ENCODE results near the gene ZNF277. TPM values are rescaled to one million over a fixed set of nuclear protein-coding genes. Genes with fewer than 3 reads are reported as not detected.
A peak's percentile ranks its signal among the peaks of the same experiment; 100 is the strongest.

ZNF277 gene
- total RNA-seq, 2 experiments from 2014 or later: 16.8 to 19.2 TPM

DNA sequence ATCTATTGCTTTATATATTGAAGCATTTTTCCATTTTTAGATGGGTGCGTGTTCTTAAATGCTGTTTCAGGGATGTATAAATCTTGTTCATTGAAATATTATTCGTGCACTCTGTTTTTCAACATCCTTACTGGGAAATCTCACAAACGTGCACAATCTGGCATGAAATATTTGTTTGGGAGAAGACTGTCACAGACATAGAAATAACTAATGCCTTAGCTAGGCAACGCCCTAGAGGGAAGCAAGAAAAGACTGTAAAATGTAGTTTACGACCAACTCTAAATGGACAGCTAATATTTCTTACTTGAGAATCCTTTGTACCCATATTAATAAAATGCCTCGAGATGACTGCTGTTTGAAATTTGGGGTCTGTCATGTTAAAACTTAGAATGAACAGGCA, 9.2 kb upstream of the ZNF277 start:
- Mint-ChIP-seq H3K9me3 (peaks cover 3% of the 10 kb centered on the region), H3K27ac (no peak overlapping the region)

GRCh38 chr7:112199035-112199655, 7.3 kb upstream of the ZNF277 start:
- peaks cover 63% of the 10 kb centered on the region for H3K27me3 Mint-ChIP-seq
- no peak overlapping the region for H3K27ac Mint-ChIP-seq
- no peak overlapping the region for H3K4me3 Mint-ChIP-seq
- H3K36me3 Mint-ChIP-seq: no peaks in the 10 kb centered on the region
- peaks cover 6% of the 10 kb centered on the region for H3K4me1 Mint-ChIP-seq
- H3K9me3 Mint-ChIP-seq: no peaks in the 10 kb centered on the region
- DNase-seq: no peak

More for the DNA sequence above, 9.2 kb upstream of the ZNF277 start:
- Mint-ChIP-seq H3K4me3 (no peak overlapping the region), H3K36me3 (no peaks in the 10 kb centered on the region), H3K27me3 (peaks cover 57% of the 10 kb centered on the region), H3K4me1 (peaks cover 7% of the 10 kb centered on the region)
- no peak for DNase-seq

DNA sequence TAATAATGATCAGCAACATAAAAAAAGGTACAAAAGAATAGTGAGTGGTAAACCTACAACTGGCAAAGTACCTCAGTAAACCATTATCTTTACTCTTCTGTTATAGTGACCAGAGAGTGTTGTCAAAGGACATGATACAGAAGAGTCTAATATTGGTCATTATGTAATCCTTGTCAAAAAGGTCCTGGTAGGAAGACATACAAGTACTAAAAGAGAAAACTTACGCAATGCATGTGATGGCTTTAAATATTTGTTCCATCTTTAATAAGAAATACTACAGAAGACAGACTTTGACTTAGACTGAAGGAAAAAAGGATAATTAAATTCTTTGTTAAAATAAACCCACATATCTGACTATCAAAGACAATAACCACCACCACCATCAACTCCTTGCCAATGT, 6.8 kb upstream of the ZNF277 start:
- H3K36me3 Mint-ChIP-seq: no peaks in the 10 kb centered on the region
- H3K9me3 Mint-ChIP-seq: no peaks in the 10 kb centered on the region
- H3K27me3 Mint-ChIP-seq: peaks cover 68% of the 10 kb centered on the region
- H3K4me1 Mint-ChIP-seq: peaks cover 11% of the 10 kb centered on the region
- no peak overlapping the region for H3K27ac Mint-ChIP-seq
- DNase-seq: no peak
- no peak overlapping the region for H3K4me3 Mint-ChIP-seq

- no peak for DNase-seq
- no peak overlapping the region for H3K27ac Mint-ChIP-seq
- no peaks in the 10 kb centered on the region for H3K9me3 Mint-ChIP-seq
- no peaks in the 10 kb centered on the region for H3K36me3 Mint-ChIP-seq
- peaks cover 17% of the 10 kb centered on the region for H3K4me1 Mint-ChIP-seq
- peaks cover 64% of the 10 kb centered on the region for H3K27me3 Mint-ChIP-seq
- H3K4me3 Mint-ChIP-seq: no peak overlapping the region
Observed at GRCh38 chr7:112201411-112201810, 5.1 kb upstream of the ZNF277 start.

GRCh38 chr7:112201839-112202238, 4.7 kb upstream of the ZNF277 start:
- Mint-ChIP-seq H3K4me1 (peaks cover 17% of the 10 kb centered on the region), H3K27ac (no peak overlapping the region), H3K9me3 (no peaks in the 10 kb centered on the region), H3K36me3 (no peaks in the 10 kb centered on the region), H3K4me3 (no peak overlapping the region), H3K27me3 (peaks cover 63% of the 10 kb centered on the region)
- no peak for DNase-seq

DNA sequence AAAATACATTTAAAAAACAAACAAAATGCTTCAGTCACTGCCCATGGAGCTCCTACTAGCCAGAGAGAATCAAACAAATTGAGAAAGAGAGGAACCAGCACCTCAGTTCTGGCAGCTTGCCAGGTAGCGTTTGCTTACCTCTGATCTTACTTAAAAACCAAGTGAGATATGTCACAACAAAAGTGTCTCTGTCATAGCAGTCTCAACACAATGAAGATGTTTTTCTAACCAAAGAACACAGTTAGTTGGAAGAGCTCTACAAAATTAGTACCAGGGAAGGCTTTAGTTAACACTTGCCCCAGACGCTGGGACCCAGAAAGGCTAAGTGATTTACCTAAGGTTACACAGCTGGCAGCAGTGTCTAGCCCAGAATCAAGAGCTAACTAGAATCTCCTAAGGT, 3.7 kb upstream of the ZNF277 start:
- Mint-ChIP-seq H3K4me3 (no peak overlapping the region), H3K27me3 (peaks cover 57% of the 10 kb centered on the region)

GRCh38 chr7:112203365-112203739, 3.1 kb upstream of the ZNF277 start:
- DNase-seq: no peak
- Mint-ChIP-seq H3K4me1 (peaks cover 20% of the 10 kb centered on the region), H3K4me3 (no peak overlapping the region), H3K27ac (no peak overlapping the region), H3K9me3 (no peaks in the 10 kb centered on the region), H3K27me3 (peaks cover 51% of the 10 kb centered on the region), H3K36me3 (no peaks in the 10 kb centered on the region)

More for the DNA sequence above, 3.7 kb upstream of the ZNF277 start:
- H3K4me1 Mint-ChIP-seq: peaks cover 20% of the 10 kb centered on the region
- no peak for DNase-seq
- H3K36me3 Mint-ChIP-seq: no peaks in the 10 kb centered on the region
- no peaks in the 10 kb centered on the region for H3K9me3 Mint-ChIP-seq
- H3K27ac Mint-ChIP-seq: no peak overlapping the region

DNA sequence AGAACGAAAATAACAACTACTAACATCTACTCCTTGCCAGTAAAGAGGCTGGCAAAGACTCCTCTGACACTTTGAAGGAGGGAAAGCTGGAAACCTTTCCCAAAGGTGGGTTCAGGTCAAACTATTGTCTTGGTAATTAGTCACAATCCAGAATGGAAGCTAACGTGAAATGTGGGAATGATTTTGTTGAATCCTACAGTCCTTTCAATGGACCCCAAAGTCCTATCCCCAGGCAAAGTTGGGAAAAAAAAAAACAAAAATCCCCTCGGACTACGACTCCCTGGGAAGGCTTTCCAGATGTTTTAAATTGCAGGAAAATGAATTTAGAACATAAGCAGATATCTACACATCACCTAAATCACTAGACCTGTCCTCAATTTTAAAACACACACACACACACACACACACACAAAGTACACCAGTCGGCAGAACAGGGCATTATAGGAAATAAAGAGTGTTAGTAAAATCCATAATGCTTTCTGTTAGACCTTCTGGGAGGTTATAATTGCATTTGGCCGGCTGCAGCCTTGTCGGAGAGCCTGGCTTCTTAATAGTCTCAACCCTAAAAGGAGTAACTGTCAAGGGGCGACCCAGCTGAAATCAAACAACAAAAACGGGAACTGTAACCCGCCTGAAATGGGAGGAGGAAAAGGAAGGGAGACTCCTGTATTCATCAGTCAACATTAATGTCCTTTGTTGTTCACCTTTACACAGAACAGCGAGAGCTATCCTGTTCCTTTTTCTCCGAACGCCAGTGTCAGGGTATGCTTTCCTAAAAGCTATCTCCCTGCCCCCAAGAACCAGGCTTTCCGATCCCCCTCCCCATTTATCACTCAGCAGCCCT, 1.8 kb upstream of the ZNF277 start:
- H3K9me3 Mint-ChIP-seq: no peaks in the 10 kb centered on the region
- H3K4me3 Mint-ChIP-seq: peak overlapping the region; percentile 97
- H3K27me3 Mint-ChIP-seq: peaks cover 46% of the 10 kb centered on the region
- no peak for DNase-seq
- H3K4me1 Mint-ChIP-seq: peaks cover 24% of the 10 kb centered on the region
- H3K27ac Mint-ChIP-seq: no peak overlapping the region
- H3K36me3 Mint-ChIP-seq: no peaks in the 10 kb centered on the region

- H3K4me3 Mint-ChIP-seq: peak overlapping the region; percentile 97
Observed at GRCh38 chr7:112205343-112206237, 905 bp upstream of the ZNF277 start.

GRCh38 chr7:112206991-112207592, 597 bp downstream of the ZNF277 start:
- Mint-ChIP-seq H3K27me3 (peaks cover 26% of the 10 kb centered on the region), H3K36me3 (no peaks in the 10 kb centered on the region), H3K9me3 (no peaks in the 10 kb centered on the region), H3K4me1 (peaks cover 27% of the 10 kb centered on the region), H3K4me3 (peak overlapping the region; percentile 97), H3K27ac (peak overlapping the region; percentile 82)
- no peak for DNase-seq

More at GRCh38 chr7:112205343-112206237, 905 bp upstream of the ZNF277 start:
- H3K4me1 Mint-ChIP-seq: peaks cover 24% of the 10 kb centered on the region
- no peak overlapping the region for H3K27ac Mint-ChIP-seq
- no peaks in the 10 kb centered on the region for H3K36me3 Mint-ChIP-seq
- peaks cover 41% of the 10 kb centered on the region for H3K27me3 Mint-ChIP-seq
- peak; percentile 43 for DNase-seq
- H3K9me3 Mint-ChIP-seq: no peaks in the 10 kb centered on the region

DNA sequence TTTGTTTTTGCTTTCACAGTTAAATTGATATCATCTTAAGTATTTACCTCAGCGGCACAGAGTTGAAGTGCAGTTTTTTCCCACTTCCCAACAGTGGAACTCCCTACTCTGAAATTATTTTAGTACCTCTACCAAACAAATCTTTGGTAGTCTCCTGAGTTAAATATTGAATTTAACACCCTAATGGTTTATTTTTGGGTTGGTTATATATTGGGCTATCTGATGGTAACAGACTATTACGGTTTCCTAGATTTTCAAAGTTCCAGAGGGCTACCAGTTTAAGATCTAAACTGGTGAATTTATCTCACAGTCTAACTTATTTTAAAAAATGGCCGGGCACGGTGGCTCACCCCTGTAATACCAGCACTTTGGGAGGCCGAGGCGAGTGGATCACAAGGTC, 1.3 kb downstream of the ZNF277 start:
- no peak overlapping the region for H3K27ac Mint-ChIP-seq
- peaks cover 3% of the 10 kb centered on the region for H3K9me3 Mint-ChIP-seq
- H3K27me3 Mint-ChIP-seq: peaks cover 24% of the 10 kb centered on the region
- no peak for DNase-seq
- peak overlapping the region; percentile 97 for H3K4me3 Mint-ChIP-seq
- peaks cover 1% of the 10 kb centered on the region for H3K36me3 Mint-ChIP-seq
- peaks cover 27% of the 10 kb centered on the region for H3K4me1 Mint-ChIP-seq

DNA sequence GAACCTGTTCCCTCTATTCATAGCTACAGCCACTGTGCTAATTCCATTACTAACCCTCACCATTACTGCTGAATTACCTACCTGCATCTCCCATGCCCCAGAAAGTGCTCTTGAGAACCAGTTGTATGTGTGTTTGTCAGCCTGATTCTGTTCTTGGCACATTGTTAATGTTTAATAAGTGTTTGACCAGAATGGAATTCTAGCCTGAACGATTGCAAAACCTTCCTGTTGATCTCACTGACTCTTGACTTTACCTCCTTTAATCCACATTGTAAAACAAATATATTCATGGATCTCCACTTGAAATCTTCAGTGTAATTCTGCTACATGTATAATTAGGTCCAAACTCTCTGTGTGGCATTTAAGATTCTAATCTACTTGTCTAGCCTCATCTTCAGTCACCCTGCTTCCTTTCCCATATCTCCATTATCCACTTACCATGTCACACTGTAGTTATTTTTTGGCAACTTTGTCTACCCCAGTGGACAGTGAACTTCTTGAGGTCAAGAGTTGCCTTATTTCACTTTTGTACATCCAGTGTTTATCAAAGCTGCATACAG, 4.9 kb downstream of the ZNF277 start:
- Mint-ChIP-seq H3K9me3 (peaks cover 3% of the 10 kb centered on the region), H3K4me3 (no peak overlapping the region), H3K27me3 (no peaks in the 10 kb centered on the region), H3K36me3 (peaks cover 6% of the 10 kb centered on the region), H3K4me1 (peaks cover 19% of the 10 kb centered on the region), H3K27ac (no peak overlapping the region)
- no peak for DNase-seq

DNA sequence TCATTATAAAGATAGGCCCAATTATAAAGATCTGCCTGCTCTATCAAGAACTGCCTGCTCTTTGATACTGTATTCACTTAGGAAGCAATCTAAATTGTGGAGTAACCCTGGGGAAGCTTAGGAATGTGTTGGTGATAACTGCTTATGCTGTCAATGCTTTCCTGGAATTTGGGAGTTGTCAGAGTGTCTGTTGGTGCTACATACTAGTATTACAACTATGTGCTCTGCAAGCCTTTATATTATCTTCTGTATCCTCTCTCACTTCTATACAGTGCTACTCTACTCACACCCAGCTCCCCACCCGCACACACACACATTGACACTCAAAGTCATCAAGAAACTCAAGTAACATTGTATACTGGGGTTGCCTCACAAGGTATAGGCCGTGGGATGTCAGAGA, 6.1 kb downstream of the ZNF277 start:
- Mint-ChIP-seq H3K4me1 (peaks cover 27% of the 10 kb centered on the region), H3K27me3 (no peaks in the 10 kb centered on the region), H3K4me3 (no peak overlapping the region), H3K9me3 (peaks cover 3% of the 10 kb centered on the region), H3K36me3 (peaks cover 11% of the 10 kb centered on the region), H3K27ac (no peak overlapping the region)
- DNase-seq: no peak

- Mint-ChIP-seq H3K4me3 (no peak overlapping the region), H3K27me3 (no peaks in the 10 kb centered on the region), H3K36me3 (peaks cover 15% of the 10 kb centered on the region), H3K9me3 (peaks cover 3% of the 10 kb centered on the region), H3K27ac (no peak overlapping the region), H3K4me1 (peaks cover 27% of the 10 kb centered on the region)
- no peak for DNase-seq
Observed at GRCh38 chr7:112213735-112214134, 7.2 kb downstream of the ZNF277 start.
